Panc1 (cell line): Measurements from ENCODE around the gene TRIM14. TPM values are rescaled to one million over a fixed set of nuclear protein-coding genes. Genes with fewer than 3 reads are reported as not detected.

Experiments used
- ATAC-seq: fragments of 200-7000 bp; cut with Tn5 transposase; 2 replicates; pipeline ENCODE4 v1.9.1; 2020; ENCODE audit warnings: mild to moderate bottlenecking, moderate library complexity
- BruUV-seq: library from RNA; stranded (reverse); fragments of 400-500 nt; replicated peaks from 2 replicates; lab custom pipeline; 2021; lab: Mats Ljungman, UMichigan
- CTCF ChIA-PET: fragments of 300-600 bp; sonication (Branson Sonifier 250); formaldehyde crosslinking; loops from one replicate; lab custom pipeline; 2022; ENCODE audit warnings: antibody characterized with exemption; lab: Charles Lee
- POLR2A ChIA-PET: fragments of 300-600 bp; sonication (Branson Sonifier 250); formaldehyde crosslinking; loops from one replicate; lab custom pipeline; 2022; ENCODE audit warnings: antibody characterized with exemption; lab: Charles Lee
- DNase-seq: peaks from one replicate; pipeline ENCODE4 v3.0.0-alpha.2; 2010; ENCODE audit warnings: low read depth, low spot score
- H3K27ac ChIP-seq: 2 replicates; pipeline ENCODE4 v1.5.1; 2011; ENCODE audit warnings: mild to moderate bottlenecking, low read length, inconsistent platforms
- H3K27me3 ChIP-seq: fragments of 200-500 bp; sonication (Bioruptor generic); 2 replicates; pipeline ENCODE4 v1.6.0; 2014; ENCODE audit warnings: low read length, inconsistent platforms; ENCODE audit not compliant: control insufficient read depth, insufficient read depth
- H3K36me3 ChIP-seq: fragments of 200-500 bp; sonication (Bioruptor generic); 2 replicates; pipeline ENCODE4 v1.5.1; 2014; ENCODE audit warnings: inconsistent platforms, mild to moderate bottlenecking, low read length, moderate library complexity; ENCODE audit not compliant: control insufficient read depth, insufficient read depth
- H3K4me1 ChIP-seq: 2 replicates; pipeline ENCODE4 v1.5.1; 2011; ENCODE audit warnings: inconsistent platforms, mild to moderate bottlenecking, low read length, moderate library complexity; ENCODE audit not compliant: control insufficient read depth, insufficient read depth
- H3K4me3 ChIP-seq, 2 experiments: 2 replicates each; pipeline ENCODE4 v1.5.1; 2011 to 2012; ENCODE audit warnings: low read depth in 2 of 2, low read length in 2 of 2, mild to moderate bottlenecking in 2 of 2, inconsistent platforms in 1 of 2, moderate library complexity in 1 of 2
- H3K9me3 ChIP-seq: fragments of 200-500 bp; sonication (Bioruptor generic); 2 replicates; pipeline ENCODE4 v1.5.1; 2014; ENCODE audit warnings: low read depth, mild to moderate bottlenecking, inconsistent platforms, low read length, moderate library complexity; ENCODE audit not compliant: control insufficient read depth, insufficient read depth
- CTCF ChIP-seq: fragments of 450-650 bp; IDR thresholded peaks from 2 replicates; pipeline ENCODE4 v1.5.1; 2017; ENCODE audit warnings: mild to moderate bottlenecking
- POLR2AphosphoS5 ChIP-seq: IDR thresholded peaks from 2 replicates; pipeline ENCODE4 v1.6.1; 2012; ENCODE audit warnings: mild to moderate bottlenecking, low read depth, low read length, moderate library complexity
- SIN3A ChIP-seq: IDR thresholded peaks from 2 replicates; pipeline ENCODE4 v1.6.1; 2012; ENCODE audit warnings: low read depth, mild to moderate bottlenecking, low read length, moderate library complexity, borderline replicate concordance; ENCODE audit not compliant: insufficient read depth
- TCF7L2 ChIP-seq: IDR thresholded peaks from 2 replicates; pipeline ENCODE4 v1.6.1; 2011; ENCODE audit warnings: mild to moderate bottlenecking, low read depth, low read length, inconsistent platforms
- in situ Hi-C: cut with HindIII; loops from 2 replicates; pipeline ENCODE4 v1.10.0; 2016; ENCODE audit warnings: low sequenced_read_pairs, low pct_unique_long_range_greater_than_20kb
- intact Hi-C: fragments of 100-400 bp; cut with micrococcal nuclease; formaldehyde crosslinking; loops from one replicate; pipeline ENCODE4 v1.10.0; 2022; ENCODE audit not compliant: unreplicated experiment
- total RNA-seq: library from RNA; stranded (reverse); gene quantifications from one replicate; pipeline ENCODE4 v1.2.1, GENCODE V29; 2021; ENCODE audit not compliant: unreplicated experiment
- TF ChIP-seq, protein P1 (sequence below), 2 experiments: IDR thresholded peaks; 2 replicates each; pipeline ENCODE4 v1.6.1; 2011 to 2012; ENCODE audit warnings: low read depth in 2 of 2, control low read depth in 1 of 2, low read length in 1 of 2, mild to moderate bottlenecking in 1 of 2, moderate library complexity in 1 of 2; ENCODE audit not compliant: insufficient read depth in 1 of 2

Gene TRIM14
- total RNA-seq, 1 experiment from 2014 or later: 9.7 TPM

DNA sequence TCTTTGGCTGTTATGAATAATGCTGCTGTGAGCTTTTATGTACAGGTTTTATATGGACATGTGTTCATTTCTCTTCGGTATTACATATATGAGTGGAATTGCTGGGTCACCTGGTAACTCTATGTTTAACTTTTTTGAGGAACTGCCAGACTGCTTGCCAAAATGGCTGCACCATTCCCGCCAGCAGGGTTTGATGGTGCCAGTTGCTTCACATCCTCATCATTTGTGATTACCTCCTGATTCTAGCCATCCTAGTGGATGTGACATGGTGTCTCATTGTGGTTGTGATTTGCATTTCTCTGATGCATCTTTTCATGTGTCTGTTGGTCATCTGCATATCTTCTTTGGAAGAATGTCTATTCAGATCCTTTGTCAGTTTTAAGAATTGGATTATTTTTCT is 51.8 kb downstream of the TRIM14 start:
- ChIA-PET CTCF (no interaction called here), POLR2A (no interaction called here)
- ATAC-seq: no peak
- H3K27me3 ChIP-seq: no peaks in the 10 kb centered on the region
- no peak overlapping the region for H3K27ac ChIP-seq
- H3K9me3 ChIP-seq: no peaks in the 10 kb centered on the region
- no peaks in the 10 kb centered on the region; the same call in 1 of the 2 replicates for H3K36me3 ChIP-seq
- H3K4me1 ChIP-seq: no peaks in the 10 kb centered on the region
- no peak for DNase-seq
- no TSS peak for BruUV-seq
- TF ChIP-seq POLR2AphosphoS5: no peak
- in situ Hi-C loops: no loop called here
- intact Hi-C loops: no loop called here
- H3K4me3 ChIP-seq: no peak overlapping the region

- ATAC-seq (no peak), DNase-seq (no peak)
- intact Hi-C loops: no loop called here
- no TSS peak for BruUV-seq
- H3K4me1 ChIP-seq: no peaks in the 10 kb centered on the region
- TF ChIP-seq TCF7L2 (no peak), CTCF (no peak), POLR2AphosphoS5 (no peak), SIN3A (no peak)
- TF ChIP-seq, protein P1, sequence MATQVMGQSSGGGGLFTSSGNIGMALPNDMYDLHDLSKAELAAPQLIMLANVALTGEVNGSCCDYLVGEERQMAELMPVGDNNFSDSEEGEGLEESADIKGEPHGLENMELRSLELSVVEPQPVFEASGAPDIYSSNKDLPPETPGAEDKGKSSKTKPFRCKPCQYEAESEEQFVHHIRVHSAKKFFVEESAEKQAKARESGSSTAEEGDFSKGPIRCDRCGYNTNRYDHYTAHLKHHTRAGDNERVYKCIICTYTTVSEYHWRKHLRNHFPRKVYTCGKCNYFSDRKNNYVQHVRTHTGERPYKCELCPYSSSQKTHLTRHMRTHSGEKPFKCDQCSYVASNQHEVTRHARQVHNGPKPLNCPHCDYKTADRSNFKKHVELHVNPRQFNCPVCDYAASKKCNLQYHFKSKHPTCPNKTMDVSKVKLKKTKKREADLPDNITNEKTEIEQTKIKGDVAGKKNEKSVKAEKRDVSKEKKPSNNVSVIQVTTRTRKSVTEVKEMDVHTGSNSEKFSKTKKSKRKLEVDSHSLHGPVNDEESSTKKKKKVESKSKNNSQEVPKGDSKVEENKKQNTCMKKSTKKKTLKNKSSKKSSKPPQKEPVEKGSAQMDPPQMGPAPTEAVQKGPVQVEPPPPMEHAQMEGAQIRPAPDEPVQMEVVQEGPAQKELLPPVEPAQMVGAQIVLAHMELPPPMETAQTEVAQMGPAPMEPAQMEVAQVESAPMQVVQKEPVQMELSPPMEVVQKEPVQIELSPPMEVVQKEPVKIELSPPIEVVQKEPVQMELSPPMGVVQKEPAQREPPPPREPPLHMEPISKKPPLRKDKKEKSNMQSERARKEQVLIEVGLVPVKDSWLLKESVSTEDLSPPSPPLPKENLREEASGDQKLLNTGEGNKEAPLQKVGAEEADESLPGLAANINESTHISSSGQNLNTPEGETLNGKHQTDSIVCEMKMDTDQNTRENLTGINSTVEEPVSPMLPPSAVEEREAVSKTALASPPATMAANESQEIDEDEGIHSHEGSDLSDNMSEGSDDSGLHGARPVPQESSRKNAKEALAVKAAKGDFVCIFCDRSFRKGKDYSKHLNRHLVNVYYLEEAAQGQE (IDR thresholded peaks at IDR 0.05; ENCODE audit: insufficient read depth in 1 of 2, low read depth in 2 of 2, low read length in 1 of 2): no peak
- POLR2A ChIA-PET: no interaction called here
- CTCF ChIA-PET: no interaction called here
- H3K9me3 ChIP-seq: no peaks in the 10 kb centered on the region
- H3K4me3 ChIP-seq: no peak overlapping the region
- no peaks in the 10 kb centered on the region for H3K27me3 ChIP-seq
- H3K27ac ChIP-seq: no peak overlapping the region
- H3K36me3 ChIP-seq: no peaks in the 10 kb centered on the region; the same call in 1 of the 2 replicates
- in situ Hi-C loops: no loop called here
These were observed 52.8 kb downstream of the TRIM14 start for GRCh38 chr9:98066235-98066634.

GRCh38 chr9:98064623-98065392 is 54.2 kb downstream of the TRIM14 start:
- BruUV-seq: no TSS peak
- H3K4me3 ChIP-seq: no peak overlapping the region
- POLR2A ChIA-PET: no interaction called here
- TF ChIP-seq POLR2AphosphoS5 (no peak), CTCF (no peak), SIN3A (no peak), TCF7L2 (no peak)
- TF ChIP-seq, protein P1 (IDR thresholded peaks at IDR 0.05; ENCODE audit: insufficient read depth in 1 of 2, low read depth in 2 of 2, low read length in 1 of 2): no peak
- no peak overlapping the region for H3K27ac ChIP-seq
- in situ Hi-C loops (no loop called here), intact Hi-C loops (no loop called here)
- H3K27me3 ChIP-seq: no peaks in the 10 kb centered on the region
- CTCF ChIA-PET: no interaction called here
- DNase-seq: no peak
- no peak for ATAC-seq
- H3K4me1 ChIP-seq: no peaks in the 10 kb centered on the region
- H3K36me3 ChIP-seq: no peaks in the 10 kb centered on the region; the same call in 1 of the 2 replicates
- H3K9me3 ChIP-seq: no peaks in the 10 kb centered on the region
